Measurements from ENCODE around the gene ARHGAP26. TPM values are rescaled to one million over a fixed set of nuclear protein-coding genes. Genes with fewer than 3 reads are reported as not detected.

ARHGAP26 gene
- total and polyA plus RNA-seq, 4 experiments from 2014 or later = 2.0 to 22.7 (median 17.3) TPM

DNA sequence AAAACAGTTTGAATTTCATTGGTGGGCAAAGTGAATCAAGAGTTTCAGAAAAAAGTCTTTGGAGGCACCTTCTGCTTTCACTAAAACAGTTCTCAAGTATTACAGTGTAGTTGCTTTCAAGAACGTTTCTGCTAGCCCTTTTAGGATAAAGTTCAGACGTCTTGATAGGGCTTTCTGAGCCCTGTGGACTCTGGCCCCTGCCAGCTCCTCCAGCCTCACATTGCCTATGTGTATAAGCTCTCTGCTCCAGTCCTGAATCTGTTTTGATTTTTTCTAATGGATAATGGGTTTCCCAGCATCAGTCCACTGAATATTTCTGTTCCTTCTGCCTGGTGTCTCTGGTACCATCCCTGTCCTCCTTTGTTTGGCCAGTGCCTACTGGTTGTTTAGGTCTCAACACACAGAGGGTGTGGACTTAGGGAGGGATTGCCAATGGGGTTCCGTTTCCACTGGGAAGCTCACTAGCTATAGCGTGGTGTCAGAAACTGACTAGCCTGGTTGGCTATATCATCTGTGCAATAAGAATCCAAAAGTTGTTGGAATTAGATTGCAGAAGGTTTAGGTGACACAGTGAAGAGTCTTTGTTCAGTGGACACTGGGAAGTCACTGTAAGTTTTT lies 26.4 kb downstream of the ARHGAP26 start:
- intact Hi-C loops (cut with micrococcal nuclease) = no loop called here
- Mint-ChIP-seq H3K4me1 (peaks cover 40 to 65% (median 55%) of the 10 kb centered on the region in 4 donors), H3K4me3 (no peak overlapping the region), H3K27ac (peak overlapping the region in 3 of 7 donors; percentile 29 to 87 (median 44)), H3K9me3 (no peaks in the 10 kb centered on the region), H3K36me3 (no peaks in the 10 kb centered on the region), H3K27me3 (no peaks in the 10 kb centered on the region)
- no peak overlapping the region for H3K4me3 ChIP-seq (ENCODE audit: low read length in 2 of 2)
- CTCF ChIA-PET (ENCODE audit: partially characterized antibody) = interaction anchor here (1.0 to 5.4 kb wide), 6 partner anchors 13 to 83 kb away, joined by 4 to 34 read pairs (median 8); partner anchors contain the start of gene ARHGAP26
- no peak overlapping the region for H3K27ac ChIP-seq (ENCODE audit: low read depth, low read length)
- H3K9me3 ChIP-seq (ENCODE audit: control insufficient read depth in 1 of 2, low read length in 2 of 2) = no peaks in the 10 kb centered on the region
- no peak for DNase-seq
- H3K36me3 ChIP-seq (ENCODE audit: insufficient read depth, low read length) = no peaks in the 10 kb centered on the region
- H3K4me1 ChIP-seq (ENCODE audit: insufficient read depth, low read length) = peaks cover 51% of the 10 kb centered on the region
- POLR2A ChIA-PET (ENCODE audit: partially characterized antibody) = interaction anchor here (0.7 to 5.2 kb wide), 3 partner anchors 12 to 83 kb away, joined by 3 to 43 read pairs (median 23); partner anchors contain the start of gene ARHGAP26
- H3K27me3 ChIP-seq (ENCODE audit: insufficient read depth, low read length) = no peaks in the 10 kb centered on the region

- peak overlapping the region in 6 of 7 donors; percentile 0 to 87 (median 34) for H3K27ac Mint-ChIP-seq
- H3K27ac ChIP-seq (ENCODE audit: low read depth, low read length) = no peak overlapping the region
- H3K36me3 Mint-ChIP-seq = no peaks in the 10 kb centered on the region
- H3K4me1 ChIP-seq (ENCODE audit: insufficient read depth, low read length) = peaks cover 57% of the 10 kb centered on the region
- H3K9me3 ChIP-seq (ENCODE audit: control insufficient read depth in 1 of 2, low read length in 2 of 2) = no peaks in the 10 kb centered on the region
- no peaks in the 10 kb centered on the region for H3K36me3 ChIP-seq (ENCODE audit: insufficient read depth, low read length)
- DNase-seq = no peak
- H3K27me3 ChIP-seq (ENCODE audit: insufficient read depth, low read length) = no peaks in the 10 kb centered on the region
- ChIA-PET POLR2A (ENCODE audit: partially characterized antibody) (interaction anchor here (0.7 to 5.2 kb wide), 6 partner anchors 11 to 84 kb away, joined by 3 to 43 read pairs (median 5); partner anchors contain the start of gene ARHGAP26), CTCF (ENCODE audit: partially characterized antibody) (interaction anchor here (1.0 to 5.4 kb wide), 7 partner anchors 14 to 84 kb away, joined by 4 to 34 read pairs (median 10); partner anchors contain the start of gene ARHGAP26)
- no peak overlapping the region for H3K4me3 ChIP-seq (ENCODE audit: low read length in 2 of 2)
- H3K27me3 Mint-ChIP-seq = no peaks in the 10 kb centered on the region
- peaks cover 44 to 73% (median 60%) of the 10 kb centered on the region in 4 donors for H3K4me1 Mint-ChIP-seq
- peak overlapping the region in 3 of 8 donors; percentile 3 to 78 (median 11) for H3K4me3 Mint-ChIP-seq
- H3K9me3 Mint-ChIP-seq = no peaks in the 10 kb centered on the region
- intact Hi-C loops (cut with micrococcal nuclease) = no loop called here
Measured at GRCh38 chr5:142797420-142797819, 27.2 kb downstream of the ARHGAP26 start.

DNA sequence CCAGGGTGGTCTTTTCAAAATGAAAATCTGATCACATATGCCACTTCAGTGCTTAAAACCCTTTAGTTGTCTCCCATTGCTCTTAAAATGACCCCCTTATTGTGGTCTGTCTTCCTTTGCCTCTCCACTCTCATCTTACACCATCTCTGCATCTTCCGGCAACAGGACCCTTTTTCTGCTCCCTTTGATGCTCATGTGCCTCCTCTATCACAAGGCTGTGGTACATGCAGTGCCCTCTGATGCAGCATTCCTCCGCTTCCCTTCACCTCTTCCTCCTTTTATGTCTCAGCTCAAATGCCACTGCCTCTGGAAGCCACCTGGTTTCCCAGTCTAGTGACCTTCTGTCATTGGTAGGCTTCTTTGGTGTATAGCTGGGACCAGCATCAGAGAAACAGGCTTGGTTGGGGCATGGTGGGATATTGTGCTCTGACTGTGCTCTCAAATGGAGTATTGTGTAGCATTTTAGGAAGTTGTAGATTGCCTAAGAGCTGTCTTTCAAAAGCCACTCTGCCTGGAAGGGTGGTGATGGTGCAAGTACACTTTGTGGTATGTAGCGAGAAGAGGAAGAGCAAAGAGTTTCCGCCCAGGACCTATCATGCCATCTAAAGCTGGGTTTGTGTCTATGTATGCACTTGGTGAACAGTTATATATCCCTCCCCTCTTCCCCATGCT lies 28.1 kb downstream of the ARHGAP26 start:
- CTCF ChIA-PET (ENCODE audit: partially characterized antibody) = interaction anchor here (1.3 to 5.4 kb wide), 6 partner anchors 15 to 85 kb away, joined by 5 to 34 read pairs (median 10); partner anchors contain the start of gene ARHGAP26
- H3K27me3 Mint-ChIP-seq = no peaks in the 10 kb centered on the region
- no peaks in the 10 kb centered on the region for H3K9me3 Mint-ChIP-seq
- H3K27ac ChIP-seq (ENCODE audit: low read depth, low read length) = no peak overlapping the region
- peaks cover 57% of the 10 kb centered on the region for H3K4me1 ChIP-seq (ENCODE audit: insufficient read depth, low read length)
- H3K36me3 Mint-ChIP-seq = no peaks in the 10 kb centered on the region
- no peaks in the 10 kb centered on the region for H3K36me3 ChIP-seq (ENCODE audit: insufficient read depth, low read length)
- peak overlapping the region; percentile 26 to 94 (median 79) for H3K27ac Mint-ChIP-seq
- intact Hi-C loops (cut with micrococcal nuclease) = loop anchor here (2.0 kb wide), 1 partner anchor 27 kb away; the partner anchor contains the start of gene ARHGAP26
- peaks cover 44 to 74% (median 60%) of the 10 kb centered on the region in 4 donors for H3K4me1 Mint-ChIP-seq
- H3K4me3 ChIP-seq (ENCODE audit: low read length in 2 of 2) = no peak overlapping the region
- H3K27me3 ChIP-seq (ENCODE audit: insufficient read depth, low read length) = no peaks in the 10 kb centered on the region
- POLR2A ChIA-PET (ENCODE audit: partially characterized antibody) = interaction anchor here (1.1 to 5.2 kb wide), 8 partner anchors 10 to 47 kb away, joined by 3 to 43 read pairs (median 4); partner anchors contain the start of gene ARHGAP26
- H3K9me3 ChIP-seq (ENCODE audit: control insufficient read depth in 1 of 2, low read length in 2 of 2) = no peaks in the 10 kb centered on the region
- peak; percentile 14 to 40 (median 26) for DNase-seq
- H3K4me3 Mint-ChIP-seq = peak overlapping the region; percentile 5 to 79 (median 18)

DNA sequence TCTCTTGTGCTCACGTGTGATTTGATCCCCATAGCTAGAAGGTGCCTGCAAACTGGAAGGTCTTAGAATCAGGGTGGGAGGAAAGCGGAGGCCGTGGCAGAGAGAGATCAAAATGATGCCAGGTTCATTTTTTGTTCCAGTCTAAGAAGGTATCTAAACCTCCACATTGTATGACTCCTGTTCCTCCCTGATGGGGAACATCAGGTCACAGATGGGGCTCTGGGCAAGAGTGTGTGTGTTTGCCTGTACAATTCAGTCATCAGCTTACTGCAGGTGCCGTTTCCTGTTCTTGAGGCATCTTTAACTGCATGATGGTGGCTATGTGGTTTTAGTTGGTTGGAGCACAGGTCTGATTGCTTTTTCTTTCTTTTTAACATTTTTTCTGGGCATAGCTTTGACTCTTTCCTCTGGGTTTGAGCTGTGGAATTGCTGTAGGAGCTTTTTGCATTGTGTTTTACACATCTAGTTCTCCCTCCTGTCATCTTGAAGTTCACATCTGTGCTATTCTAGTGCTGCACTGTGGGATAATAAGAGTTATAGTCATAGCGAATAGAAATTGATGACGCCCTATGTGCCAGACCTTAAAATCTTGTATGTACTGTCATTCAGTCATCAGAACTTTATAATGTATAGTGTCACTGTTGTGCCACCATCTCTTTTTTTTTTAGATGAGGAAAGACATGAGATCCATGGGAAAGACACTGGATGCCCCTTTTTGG lies 30.8 kb downstream of the ARHGAP26 start:
- Mint-ChIP-seq H3K27ac (peak overlapping the region; percentile 71 to 96 (median 93)), H3K4me1 (peaks cover 36 to 64% (median 50%) of the 10 kb centered on the region in 4 donors), H3K4me3 (peak overlapping the region; percentile 27 to 83 (median 74)), H3K36me3 (peaks cover 0 to 4% of the 10 kb centered on the region in 2 donors), H3K27me3 (no peaks in the 10 kb centered on the region), H3K9me3 (no peaks in the 10 kb centered on the region)
- ChIA-PET CTCF (ENCODE audit: partially characterized antibody) (interaction anchor here (0.9 to 5.4 kb wide), 6 partner anchors 15 to 88 kb away, joined by 3 to 34 read pairs (median 4); partner anchors contain the start of gene ARHGAP26), POLR2A (ENCODE audit: partially characterized antibody) (interaction anchor here (0.6 to 5.2 kb wide), 4 partner anchors 16 to 47 kb away, joined by 5 to 43 read pairs (median 14); partner anchors contain the start of gene ARHGAP26)
- Histone ChIP-seq H3K36me3 (ENCODE audit: insufficient read depth, low read length) (no peaks in the 10 kb centered on the region), H3K9me3 (ENCODE audit: control insufficient read depth in 1 of 2, low read length in 2 of 2) (no peaks in the 10 kb centered on the region), H3K4me3 (ENCODE audit: low read length in 2 of 2) (no peak overlapping the region), H3K4me1 (ENCODE audit: insufficient read depth, low read length) (peaks cover 51% of the 10 kb centered on the region), H3K27ac (ENCODE audit: low read depth, low read length) (peak overlapping the region; percentile 6), H3K27me3 (ENCODE audit: insufficient read depth, low read length) (no peaks in the 10 kb centered on the region)
- peak; percentile 47 to 58 (median 54) for DNase-seq
- intact Hi-C loops (cut with micrococcal nuclease) = no loop called here

- Histone ChIP-seq H3K36me3 (ENCODE audit: insufficient read depth, low read length) (no peaks in the 10 kb centered on the region), H3K27ac (ENCODE audit: low read depth, low read length) (no peak overlapping the region), H3K9me3 (ENCODE audit: control insufficient read depth in 1 of 2, low read length in 2 of 2) (no peaks in the 10 kb centered on the region), H3K4me3 (ENCODE audit: low read length in 2 of 2) (no peak overlapping the region), H3K4me1 (ENCODE audit: insufficient read depth, low read length) (peaks cover 51% of the 10 kb centered on the region), H3K27me3 (ENCODE audit: insufficient read depth, low read length) (no peaks in the 10 kb centered on the region)
- DNase-seq = no peak
- H3K27ac Mint-ChIP-seq = peak overlapping the region; percentile 81 to 96 (median 93)
- peaks cover 36 to 60% (median 47%) of the 10 kb centered on the region in 4 donors for H3K4me1 Mint-ChIP-seq
- peak overlapping the region in 6 of 8 donors; percentile 54 to 83 (median 71) for H3K4me3 Mint-ChIP-seq
- H3K36me3 Mint-ChIP-seq = peaks cover 0 to 4% of the 10 kb centered on the region in 2 donors
- no peaks in the 10 kb centered on the region for H3K9me3 Mint-ChIP-seq
- no peaks in the 10 kb centered on the region for H3K27me3 Mint-ChIP-seq
- CTCF ChIA-PET (ENCODE audit: partially characterized antibody) = interaction anchor here (0.9 to 5.4 kb wide), 4 partner anchors 15 to 88 kb away, joined by 3 to 34 read pairs (median 4); partner anchors contain the start of gene ARHGAP26
- POLR2A ChIA-PET (ENCODE audit: partially characterized antibody) = interaction anchor here (0.6 to 5.2 kb wide), 3 partner anchors 17 to 32 kb away, joined by 5 to 43 read pairs (median 21); partner anchors contain the start of gene ARHGAP26
- intact Hi-C loops (cut with micrococcal nuclease) = no loop called here
Measured at GRCh38 chr5:142801495-142801871, 31.3 kb downstream of the ARHGAP26 start.

DNA sequence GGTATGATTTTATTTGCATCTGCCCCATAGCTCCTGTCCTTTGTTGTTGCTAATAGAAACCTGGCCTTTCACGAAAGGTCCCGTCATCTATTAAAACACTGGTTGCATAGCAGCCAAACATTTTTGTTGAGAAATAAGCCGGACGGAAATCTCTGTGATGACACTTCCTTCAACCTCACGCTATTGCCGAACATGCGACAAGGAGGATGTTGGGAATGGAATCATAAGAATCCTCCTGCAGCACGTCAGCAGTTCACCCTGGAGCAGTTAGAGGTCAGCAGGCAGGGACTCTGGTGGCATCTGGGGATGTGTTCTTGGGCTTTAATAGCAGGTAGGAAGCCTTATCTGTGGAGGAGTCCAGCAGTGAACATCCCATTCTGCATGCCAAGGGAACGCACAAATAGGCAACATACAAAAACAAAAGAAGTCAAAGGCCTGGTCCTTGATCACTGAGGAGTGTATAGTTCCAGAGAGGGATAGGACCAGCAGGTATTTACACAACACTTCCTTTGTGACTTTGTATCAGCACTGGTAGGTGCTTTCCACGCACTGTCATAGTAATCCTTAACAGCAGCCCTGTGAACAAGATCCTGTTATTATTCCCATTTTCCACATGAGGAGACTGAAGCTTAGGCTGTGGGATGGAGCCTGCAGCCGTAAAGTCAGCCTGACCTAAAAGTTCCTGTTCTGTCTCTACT lies 33.4 kb downstream of the ARHGAP26 start:
- Histone ChIP-seq H3K36me3 (ENCODE audit: insufficient read depth, low read length) (no peaks in the 10 kb centered on the region), H3K27me3 (ENCODE audit: insufficient read depth, low read length) (no peaks in the 10 kb centered on the region), H3K4me3 (ENCODE audit: low read length in 2 of 2) (no peak overlapping the region), H3K9me3 (ENCODE audit: control insufficient read depth in 1 of 2, low read length in 2 of 2) (no peaks in the 10 kb centered on the region), H3K27ac (ENCODE audit: low read depth, low read length) (no peak overlapping the region), H3K4me1 (ENCODE audit: insufficient read depth, low read length) (peaks cover 36% of the 10 kb centered on the region)
- no peak overlapping the region for H3K4me3 Mint-ChIP-seq
- H3K4me1 Mint-ChIP-seq = peaks cover 20 to 43% (median 29%) of the 10 kb centered on the region in 4 donors
- no peaks in the 10 kb centered on the region for H3K27me3 Mint-ChIP-seq
- ChIA-PET CTCF (ENCODE audit: partially characterized antibody) (interaction anchor here (1.5 kb wide), 1 partner anchor 64 kb away, joined by 5 read pairs; no protein-coding TSS in a partner anchor), POLR2A (ENCODE audit: partially characterized antibody) (no interaction called here)
- no peaks in the 10 kb centered on the region for H3K9me3 Mint-ChIP-seq
- DNase-seq = no peak
- intact Hi-C loops (cut with micrococcal nuclease) = no loop called here
- H3K36me3 Mint-ChIP-seq = peaks cover 0 to 4% of the 10 kb centered on the region in 2 donors
- no peak overlapping the region for H3K27ac Mint-ChIP-seq
